G401.6 (cell line): ENCODE data around the gene YBX2.
A peak's percentile ranks its signal among the peaks of the same experiment; 100 is the strongest.

Experiments used
- FAIRE-seq: peaks from 2 replicates; lab custom pipeline; 2012; peaks lifted over from hg19 to GRCh38; lab: Jason Lieb, UNC

YBX2 gene

DNA sequence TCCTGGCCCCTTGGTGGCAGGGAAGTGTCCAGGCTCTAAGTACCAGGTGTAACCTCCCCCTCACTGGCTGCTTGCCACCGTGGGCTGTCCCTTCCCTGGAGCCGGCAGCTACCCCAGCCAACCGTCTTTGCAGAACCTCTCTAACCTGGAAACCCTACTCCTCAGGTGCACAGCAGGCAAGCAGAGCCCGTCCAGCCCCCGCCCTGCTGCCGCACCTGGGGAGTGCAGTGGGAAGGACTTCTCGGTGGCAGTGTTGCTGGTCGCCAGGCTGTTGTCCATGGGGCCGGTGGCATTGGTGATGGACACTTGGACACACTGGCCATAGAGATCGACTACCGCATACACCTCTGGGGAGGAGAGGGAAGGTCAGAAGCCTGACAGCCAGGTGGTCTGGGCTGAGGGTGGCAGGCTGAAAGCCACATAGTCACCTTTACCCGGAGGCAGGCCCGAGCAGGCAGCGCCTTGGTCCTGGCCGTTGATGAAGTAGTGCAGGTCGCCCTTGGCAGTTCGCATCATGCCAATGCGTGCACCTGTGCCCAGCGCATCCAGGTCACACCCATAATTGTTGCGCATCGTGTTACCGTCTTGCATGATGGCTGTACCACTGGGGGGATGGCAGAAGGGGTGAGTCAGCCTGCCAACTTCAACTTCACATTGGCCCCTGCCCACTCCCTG lies 28.2 kb upstream of the YBX2 start:
- FAIRE-seq, result no peak

DNA sequence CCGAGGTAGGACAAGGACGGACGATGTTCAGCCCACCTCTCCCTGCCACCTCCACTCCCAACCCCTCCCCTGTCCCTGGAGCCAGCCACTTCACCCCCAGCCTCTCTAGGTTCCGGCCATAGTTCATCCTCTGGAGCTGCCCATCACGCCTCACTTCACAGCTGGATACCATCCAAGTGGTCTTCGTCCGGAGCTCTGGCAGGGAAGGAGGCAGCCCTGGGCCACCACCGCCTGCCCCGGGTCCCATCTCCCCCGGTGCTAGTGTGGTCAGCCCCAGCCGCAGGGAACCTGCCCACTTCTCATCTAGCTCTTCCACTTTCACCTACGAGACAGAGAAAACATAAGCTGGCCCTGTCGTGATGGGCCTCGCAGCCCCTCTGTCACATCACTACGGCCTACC lies 27.0 kb upstream of the YBX2 start:
- FAIRE-seq, result no peak

DNA sequence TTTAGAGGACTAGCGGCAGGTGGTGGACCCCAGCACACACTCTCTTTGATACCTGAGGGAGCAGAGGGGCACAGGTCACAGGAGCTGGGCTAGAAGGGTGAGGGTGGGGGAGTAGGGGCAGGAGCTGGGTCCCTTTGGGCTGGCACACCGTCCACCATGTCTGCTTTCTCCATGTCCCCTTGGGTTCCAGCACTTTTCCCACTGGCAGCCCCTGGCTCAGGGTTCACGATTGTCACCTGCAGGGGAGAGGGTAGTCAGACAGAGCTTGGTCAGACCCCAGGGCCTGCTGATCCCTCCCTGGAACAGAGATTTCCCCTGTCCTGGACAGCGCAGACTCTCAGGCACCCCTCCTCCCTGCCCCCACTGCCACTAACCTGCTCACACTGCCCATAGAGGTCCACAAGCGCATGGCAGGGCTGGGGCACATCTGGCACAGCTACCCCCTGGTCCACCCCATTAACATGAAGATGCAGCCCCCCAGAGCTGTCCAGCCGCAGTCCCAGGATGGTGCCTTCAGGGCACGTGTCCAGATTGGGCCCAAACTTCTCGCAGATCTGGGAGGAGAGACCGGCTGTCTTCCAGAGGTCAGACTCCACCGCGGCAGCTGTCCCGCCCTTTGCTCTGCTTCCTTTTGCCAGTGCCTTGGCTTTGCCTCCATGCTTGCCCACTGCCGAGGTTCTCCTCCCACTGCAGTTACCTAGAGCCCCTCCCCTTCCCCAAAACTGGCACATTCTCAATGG lies 23.9 kb upstream of the YBX2 start:
- FAIRE-seq, result no peak

DNA sequence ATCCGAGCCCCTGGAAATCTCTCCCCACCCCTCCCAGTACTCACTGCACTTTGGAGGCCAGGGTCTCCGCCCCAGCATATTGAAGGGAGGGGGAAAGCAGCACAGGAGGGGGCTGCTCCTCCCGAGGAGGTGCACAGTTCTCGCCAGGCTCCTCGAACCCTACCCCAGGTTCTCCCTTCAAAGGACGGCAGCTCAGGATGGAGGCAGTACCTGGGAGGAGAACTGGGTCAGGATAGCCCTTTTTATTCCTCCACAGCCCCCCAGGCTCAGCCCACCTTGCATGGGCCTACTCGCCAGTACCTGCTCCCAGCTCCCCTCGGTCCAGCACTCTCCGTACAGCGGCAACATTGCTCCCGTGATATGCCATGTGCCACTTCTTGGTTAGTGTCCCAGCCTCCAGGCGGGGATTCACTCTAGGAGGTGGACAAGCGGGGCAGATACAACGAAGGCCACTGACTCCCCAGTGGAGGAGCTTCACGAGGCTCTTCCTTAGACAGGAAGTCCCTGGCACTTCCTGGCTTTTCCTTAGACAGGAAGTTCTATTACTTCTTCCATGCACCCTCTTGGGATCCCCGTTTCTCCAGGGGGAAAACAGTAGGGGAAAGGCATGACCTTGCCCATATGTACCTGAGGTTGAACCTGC lies 22.8 kb upstream of the YBX2 start:
- no peak for FAIRE-seq

DNA sequence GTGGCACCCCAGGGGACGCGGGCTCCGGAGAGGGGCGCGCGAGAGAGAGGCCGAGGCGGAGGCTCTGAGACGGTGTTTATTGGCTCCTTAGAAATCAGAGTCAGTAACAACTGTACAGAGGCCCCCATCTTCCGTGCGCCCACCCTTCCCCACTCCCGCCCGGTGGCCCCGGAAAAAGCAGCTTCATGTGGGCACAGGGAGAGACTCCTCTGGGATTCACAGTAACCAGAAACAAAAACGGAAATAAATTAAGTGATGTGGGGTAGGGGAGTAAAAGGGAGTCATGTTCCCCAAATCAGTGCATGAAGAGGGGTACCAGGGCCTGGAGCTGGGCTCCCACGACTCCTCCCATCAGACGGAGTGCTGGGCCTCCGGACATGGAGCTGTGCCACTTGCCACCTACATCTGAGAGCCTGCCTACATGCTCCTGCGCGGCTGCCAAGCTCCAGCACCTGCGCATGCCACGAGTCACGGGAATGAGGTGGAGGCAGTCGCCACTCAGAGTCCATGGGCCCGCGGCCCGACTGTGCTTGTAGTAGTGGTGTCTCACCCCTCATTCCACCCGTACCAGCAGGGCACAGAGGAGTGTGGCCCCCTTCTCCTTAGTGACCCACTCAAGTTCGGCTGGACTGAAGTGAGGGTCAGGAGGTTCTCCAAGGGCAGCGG lies 21.3 kb upstream of the YBX2 start:
- no peak for FAIRE-seq

DNA sequence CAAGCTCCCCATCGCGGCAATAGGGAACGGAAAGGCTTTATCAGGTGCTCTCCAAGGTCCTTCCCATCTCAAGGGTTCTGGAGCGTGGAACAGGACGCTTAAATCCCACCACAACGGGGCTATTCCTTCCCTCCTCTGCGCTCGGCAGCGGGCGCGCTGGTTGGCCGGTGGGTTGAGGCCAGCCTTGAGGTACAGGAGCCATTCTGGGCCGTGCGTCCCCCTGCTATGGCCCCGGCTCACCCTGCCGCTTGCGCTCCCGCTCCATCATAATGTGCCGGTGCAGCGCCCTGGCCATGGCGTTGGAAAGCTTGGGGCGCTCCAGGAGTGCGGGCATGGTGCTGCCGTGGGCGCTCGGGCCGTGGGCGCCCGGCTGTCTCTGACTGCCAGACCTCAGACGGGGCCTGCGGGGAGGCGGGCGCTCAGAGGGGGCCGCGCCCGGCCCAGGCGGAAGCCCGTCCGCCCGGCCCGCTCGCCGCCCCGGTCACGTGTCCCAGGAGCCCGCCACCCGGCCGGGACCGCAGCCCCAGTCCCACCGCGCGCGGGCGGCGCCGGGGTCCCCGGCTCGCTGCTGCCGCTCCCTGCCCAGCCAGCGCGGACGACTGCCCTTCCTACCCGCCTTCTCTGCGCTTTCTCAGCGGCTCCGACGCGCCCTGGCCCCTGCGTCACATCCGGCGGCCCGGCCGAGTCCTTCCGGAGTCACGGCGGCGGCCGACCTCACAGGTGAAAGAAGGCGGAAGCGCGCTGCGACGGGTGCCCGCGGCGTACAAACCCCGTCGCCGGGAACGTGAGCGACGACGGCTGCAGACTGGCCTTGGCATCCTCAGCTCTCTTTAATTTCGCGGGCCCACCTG lies 20.5 kb upstream of the YBX2 start, which contains the start of gene GPS2:
GPS2 (minus strand) TSS at position 642 of the 851 bp plus-strand sequence; CDS start at position 334, 308 bp downstream.
- peak; percentile 65 for FAIRE-seq

DNA sequence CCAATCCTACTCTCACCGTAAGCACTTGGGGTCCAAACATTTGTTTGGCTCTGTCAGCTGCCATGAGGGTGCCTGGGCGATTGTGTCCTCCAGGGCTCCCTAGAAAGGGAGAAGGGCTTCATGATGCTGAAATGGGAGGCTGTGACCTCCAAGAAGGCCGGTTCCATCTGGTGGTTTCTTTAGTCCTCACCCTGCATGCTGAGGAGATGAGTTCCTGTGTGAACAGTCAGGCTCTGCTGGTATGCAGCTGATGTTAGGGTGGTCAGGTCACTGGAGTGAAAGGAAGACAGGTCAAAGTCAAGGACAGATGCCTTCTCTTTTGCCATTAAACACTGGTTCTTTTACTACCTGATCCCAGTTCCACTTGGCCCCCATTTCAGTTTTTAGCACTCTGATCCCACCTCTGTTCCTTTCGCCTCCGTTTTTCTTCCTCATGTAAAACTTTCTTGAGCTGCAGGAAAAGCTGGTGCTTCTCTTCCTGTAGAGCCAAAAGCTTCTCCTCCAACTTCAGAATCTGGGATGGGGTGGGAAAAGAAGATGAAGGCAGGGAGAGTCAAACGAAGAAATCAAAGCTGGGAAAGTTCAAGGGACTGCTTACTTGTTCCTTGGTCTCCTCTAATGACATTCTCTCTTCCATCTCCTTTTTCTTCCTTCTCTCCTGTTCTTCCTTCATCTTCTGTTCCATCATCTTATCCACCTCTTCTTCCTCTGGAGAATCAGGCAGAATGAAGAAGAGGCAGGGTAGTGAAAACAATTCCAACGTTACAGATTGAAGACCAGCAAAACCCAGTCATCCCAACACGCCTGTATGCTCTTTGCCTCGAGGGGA lies 19.7 kb upstream of the YBX2 start:
- FAIRE-seq, result no peak

DNA sequence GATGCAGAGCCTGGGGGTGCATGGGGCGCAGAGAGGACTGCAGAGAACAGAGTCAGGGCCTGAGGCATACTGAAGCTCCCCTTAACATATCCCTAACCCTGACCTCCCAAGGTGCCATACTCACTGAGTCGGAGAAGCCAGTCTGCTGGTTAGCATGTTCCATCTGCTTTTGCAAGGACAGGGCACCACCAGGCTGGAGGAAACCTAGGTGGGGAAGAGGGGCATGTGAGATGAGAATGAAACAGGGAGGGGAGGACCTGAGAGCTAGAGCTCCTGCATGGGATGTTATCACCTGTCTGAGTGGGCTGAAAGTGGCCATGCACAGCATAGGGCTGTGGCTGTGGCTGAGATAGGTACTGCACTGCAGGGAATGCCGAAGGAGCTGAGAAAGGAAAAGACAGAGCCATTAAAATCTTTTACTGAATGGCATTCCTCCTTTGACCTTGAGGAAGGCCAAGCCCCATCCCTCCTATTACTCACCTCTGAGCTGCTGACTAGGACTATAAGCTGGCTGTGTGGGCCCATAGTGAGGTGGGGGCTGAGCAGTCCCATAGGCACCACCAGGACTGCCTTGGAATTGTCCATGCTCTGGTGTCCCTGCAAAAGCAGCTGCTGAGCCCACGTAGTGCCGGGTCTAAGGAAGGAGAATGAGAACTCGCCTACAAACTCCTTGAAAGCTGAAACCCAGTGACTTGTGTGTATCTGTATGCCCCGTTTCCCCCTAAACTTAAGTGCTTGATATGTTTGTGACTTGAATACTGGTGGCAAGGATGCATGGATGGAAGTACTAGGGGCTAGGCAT lies 18.9 kb upstream of the YBX2 start:
- FAIRE-seq, result peak; percentile 68

DNA sequence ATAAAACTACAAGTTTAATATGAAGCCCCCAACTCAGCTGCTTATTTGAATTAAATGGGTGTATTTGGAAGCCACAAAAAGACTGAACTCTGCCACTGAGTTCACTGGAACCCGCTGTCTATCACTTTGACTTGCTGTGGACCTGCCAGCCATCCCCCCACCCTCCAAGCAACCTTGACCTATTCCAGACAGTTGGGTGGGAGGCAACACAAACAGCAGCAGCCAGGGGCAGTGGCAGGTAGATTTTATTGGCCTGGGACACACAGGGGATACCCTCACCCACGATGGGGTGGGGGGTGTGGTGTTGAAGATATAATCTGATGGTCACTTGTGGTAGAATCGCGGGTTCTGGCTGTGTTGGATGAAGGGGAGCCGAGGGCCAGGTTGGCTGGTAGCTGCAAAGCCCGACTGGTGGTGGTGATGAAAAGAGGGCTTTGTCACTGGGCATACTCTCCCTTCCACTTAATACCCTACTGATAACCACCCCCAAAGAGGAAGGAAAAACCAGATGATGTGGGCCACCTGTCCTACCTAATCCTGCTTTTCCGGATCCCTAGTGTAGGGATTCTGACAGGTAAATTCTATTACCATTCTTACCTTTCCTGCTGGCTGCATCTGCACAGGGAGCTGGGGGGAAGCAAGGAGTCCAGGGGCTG lies 18.1 kb upstream of the YBX2 start:
- FAIRE-seq, result no peak

DNA sequence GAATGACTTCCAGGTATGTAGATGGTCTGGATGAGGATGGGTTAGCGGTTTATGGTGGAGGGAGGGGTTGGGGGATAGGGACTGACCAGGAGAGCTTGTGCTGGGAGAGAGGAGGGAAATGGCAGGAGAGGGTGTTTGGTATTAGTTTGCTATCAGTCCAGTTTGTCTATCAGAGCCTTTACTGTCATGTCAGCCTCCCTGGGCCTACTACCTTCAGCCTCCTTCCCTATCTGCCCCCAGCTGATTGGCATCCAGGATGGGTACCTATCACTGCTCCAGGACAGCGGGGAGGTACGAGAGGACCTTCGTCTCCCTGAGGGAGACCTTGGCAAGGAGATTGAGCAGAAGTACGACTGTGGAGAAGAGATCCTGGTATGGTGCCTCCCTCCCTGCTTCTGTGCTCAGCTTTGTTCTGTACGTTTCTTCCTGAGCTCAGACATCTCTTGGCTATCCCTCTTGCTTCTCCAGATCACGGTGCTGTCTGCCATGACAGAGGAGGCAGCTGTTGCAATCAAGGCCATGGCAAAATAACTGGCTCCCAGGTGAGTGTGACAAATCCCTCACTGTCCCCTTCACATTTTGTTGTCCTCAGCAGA lies 16.8 kb upstream of the YBX2 start:
- FAIRE-seq, result no peak

DNA sequence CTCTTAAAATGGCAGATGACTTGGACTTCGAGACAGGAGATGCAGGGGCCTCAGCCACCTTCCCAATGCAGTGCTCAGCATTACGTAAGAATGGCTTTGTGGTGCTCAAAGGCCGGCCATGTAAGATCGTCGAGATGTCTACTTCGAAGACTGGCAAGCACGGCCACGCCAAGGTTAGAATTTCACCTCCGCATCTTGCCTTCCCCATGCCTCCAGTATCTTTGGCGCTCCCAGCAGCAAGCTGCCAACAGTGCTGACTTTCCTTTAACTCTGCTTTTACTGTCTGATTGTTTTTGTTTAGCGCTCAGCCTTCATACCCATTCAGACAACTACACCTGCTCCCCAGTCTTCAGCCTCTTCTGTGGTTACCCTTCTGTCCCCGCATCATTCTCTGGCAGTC lies 15.2 kb upstream of the YBX2 start:
- no peak for FAIRE-seq

DNA sequence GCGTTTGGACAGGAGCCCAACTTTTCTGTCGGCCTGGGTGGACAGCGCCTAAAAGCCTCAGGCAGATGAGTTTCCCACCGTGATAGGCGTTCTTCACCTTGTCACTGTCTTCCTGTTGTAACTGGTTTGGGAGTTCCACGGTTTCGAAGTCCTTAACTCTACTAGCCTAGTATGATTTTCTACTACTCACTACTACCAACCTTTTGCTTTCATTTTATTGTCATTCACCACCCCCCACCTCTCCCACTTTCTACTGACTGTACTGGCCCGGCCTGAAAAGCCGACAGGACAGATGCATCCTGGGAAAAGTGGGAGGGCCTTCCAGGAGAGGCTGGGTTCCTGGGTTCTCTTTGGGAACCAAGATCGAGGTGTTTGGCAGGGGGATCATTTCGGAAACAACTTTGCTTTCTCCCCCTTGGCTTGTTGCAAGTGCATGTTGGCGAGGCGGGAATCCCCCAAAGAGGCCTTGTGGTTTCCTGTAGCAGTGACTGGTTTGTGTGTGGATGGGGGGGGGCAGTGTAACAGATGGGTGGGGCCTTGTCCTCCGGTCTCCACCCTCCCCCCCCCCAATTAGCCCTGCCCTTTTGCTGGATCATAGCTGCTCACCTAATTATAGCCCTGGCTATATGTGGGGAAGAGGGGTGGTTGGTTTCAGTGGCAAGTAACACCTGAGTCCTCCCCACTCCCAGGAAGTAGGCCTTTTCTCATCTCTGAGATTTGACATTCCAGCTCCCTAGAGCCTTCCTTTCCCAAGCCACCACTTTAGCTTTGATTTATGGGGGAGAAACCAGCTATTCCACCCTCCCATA lies 14.4 kb upstream of the YBX2 start:
- peak; percentile 63 for FAIRE-seq

DNA sequence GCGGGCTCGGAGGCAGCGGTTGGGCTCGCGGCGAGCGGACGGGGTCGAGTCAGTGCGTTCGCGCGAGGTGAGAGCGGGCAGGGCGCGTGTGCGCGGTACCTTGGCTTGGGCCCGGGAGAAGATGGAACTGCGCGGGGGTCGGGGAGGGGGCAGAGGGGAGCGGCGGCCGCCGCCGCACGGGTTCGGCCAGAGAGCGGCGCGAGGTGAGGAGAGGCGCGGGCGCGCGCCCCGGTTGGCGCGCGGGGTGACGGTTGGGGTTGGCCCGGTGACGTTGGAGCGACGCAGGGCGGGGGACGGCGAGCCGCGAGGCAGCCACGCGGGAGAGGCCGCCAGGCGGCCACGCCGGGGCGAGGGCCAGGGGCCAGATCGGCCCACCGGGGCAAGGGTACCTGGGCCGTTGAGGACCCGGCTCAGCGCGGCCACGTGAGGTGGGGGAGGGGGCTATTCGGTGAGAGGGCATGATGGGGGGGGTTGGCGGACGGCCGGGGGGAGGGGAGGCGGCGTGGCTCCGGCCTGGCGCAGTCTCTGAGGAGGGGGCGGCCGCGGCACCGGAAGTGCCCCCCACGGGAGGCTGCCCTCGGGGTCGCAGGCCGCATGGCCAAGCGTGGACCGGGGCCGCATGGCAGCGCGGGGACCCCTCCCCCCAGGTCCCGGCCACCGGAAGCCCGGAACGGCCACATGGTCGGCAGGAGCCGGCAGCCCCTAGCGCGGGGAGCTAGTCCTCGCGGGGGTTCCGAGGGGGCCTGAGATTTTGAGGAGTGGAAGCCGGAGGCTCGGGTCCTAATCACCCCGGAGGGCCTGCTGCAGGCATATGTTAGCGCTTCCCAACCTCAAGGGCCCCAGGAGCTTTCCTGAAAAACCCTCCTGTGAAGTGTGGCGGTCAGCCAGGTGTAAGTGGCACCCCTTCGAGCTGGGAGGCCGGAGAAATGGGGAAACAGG lies 13.5 kb upstream of the YBX2 start:
- FAIRE-seq, result no peak

DNA sequence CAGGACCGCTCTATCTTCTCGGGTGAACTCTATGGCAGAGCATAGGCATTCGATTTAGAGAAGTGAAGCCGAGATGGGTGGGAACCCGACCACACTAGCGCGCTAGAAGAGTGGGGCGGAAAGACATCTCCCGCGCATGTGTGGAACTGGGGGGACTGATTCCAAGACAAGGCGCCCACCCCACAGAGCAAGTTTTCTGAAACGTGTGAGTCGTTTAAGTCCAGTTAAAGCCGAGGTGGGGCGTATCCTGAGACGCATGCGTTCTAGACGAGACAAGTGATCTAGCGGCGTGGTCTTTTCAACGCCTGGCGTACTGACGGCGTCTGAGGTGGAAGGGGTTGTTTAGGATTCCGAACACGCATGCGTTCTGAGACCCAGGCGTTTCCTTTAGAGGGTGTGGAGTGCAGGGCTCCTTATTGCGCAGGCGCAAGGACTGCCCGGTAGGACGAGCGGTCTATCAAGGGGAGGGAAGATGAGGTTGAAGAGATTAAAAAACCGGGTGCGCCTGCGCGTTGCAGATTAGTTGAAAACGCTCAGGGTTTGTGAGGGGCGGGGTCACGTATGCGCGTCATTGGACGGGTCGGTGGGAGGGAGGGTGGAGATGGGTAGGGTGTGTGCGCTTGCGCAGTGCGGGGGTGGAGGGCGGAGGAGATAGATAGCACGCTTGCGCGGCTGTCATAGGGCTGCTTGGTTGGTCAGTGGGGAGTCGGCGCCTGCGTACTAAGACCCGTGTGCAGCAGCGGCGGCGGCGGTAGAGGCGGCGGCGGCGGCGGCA lies 12.7 kb upstream of the YBX2 start, which contains the start of gene EIF5A:
EIF5A (plus strand) TSS at position 718 of the 775 bp plus-strand sequence. CDS start 2,008 bp downstream, outside the sequence.
- FAIRE-seq, result peak; percentile 100

DNA sequence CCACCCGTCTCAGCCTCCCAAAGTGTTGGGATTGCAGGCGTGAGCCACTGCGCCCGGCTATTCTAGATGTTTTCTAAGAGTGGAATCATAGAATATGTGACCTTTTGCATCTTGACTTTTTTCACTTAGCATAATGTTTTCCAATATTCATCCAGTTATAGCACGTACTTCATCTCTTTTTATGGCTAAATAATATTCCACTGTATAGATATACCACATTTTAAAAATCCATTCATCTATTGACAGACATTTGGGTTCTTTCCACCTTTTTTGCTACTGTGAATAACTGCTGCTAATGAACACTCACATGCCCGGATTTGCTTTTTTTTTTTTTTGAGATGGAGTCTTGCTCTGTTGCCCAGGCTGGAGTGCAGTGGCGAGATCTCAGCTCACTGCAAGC lies 9.7 kb upstream of the YBX2 start:
- no peak for FAIRE-seq

DNA sequence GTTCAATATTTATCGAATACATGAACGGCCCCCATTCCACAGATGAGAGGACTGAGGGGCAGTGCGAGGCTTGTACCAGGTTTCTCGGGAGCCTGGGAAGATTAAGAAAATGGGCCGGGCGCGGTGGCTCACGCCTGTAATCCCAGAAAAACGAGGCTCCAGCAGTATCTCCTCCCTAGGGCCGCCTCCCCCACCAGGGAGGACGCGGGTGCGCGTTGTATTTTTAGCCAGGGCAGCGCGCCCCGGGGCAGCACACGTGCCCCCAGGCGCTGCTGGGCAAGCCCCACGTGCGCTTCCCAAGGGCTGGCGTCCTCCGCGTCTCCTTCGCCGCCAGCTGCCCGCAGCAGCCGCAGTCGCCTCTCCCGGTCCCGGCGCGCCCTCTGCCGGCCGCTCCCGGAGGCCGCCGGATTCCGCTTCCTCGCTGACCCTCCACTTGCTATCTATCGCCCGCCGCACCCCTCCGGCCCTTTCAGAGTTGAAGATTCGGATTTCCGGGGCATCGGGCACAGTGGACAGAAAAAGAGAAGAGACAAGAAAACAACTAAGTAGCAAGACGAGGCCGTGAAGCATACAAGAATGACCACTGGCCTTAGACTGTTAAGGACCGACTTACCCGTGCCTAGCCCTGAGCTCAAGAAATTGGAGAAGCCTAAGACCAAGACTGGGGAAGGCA lies 1.9 kb upstream of the YBX2 start:
- no peak for FAIRE-seq
